ENCODE measurements around the gene BPIFB2.

The BPIFB2 gene

GRCh38 chr20:33018169-33018931 lies 10.8 kb downstream of the BPIFB2 start:
- Histone ChIP-seq H3K9ac (no peak overlapping the region), H3K27ac (no peak overlapping the region), H3K4me3 (ENCODE audit: low read depth, low read length) (no peak overlapping the region), H3K79me2 (no peaks in the 10 kb centered on the region), H3K4me2 (ENCODE audit: low read length) (no peak overlapping the region), H3K9me3 (ENCODE audit: control insufficient read depth, low read length) (no peaks in the 10 kb centered on the region), H3K27me3 (ENCODE audit: control insufficient read depth, insufficient read depth, low read length) (no peaks in the 10 kb centered on the region), H3K36me3 (ENCODE audit: control insufficient read depth, insufficient read depth, low read length) (no peaks in the 10 kb centered on the region), H3K4me1 (no peaks in the 10 kb centered on the region), H2AFZ (no peak overlapping the region)
- TF ChIP-seq, protein P1, sequence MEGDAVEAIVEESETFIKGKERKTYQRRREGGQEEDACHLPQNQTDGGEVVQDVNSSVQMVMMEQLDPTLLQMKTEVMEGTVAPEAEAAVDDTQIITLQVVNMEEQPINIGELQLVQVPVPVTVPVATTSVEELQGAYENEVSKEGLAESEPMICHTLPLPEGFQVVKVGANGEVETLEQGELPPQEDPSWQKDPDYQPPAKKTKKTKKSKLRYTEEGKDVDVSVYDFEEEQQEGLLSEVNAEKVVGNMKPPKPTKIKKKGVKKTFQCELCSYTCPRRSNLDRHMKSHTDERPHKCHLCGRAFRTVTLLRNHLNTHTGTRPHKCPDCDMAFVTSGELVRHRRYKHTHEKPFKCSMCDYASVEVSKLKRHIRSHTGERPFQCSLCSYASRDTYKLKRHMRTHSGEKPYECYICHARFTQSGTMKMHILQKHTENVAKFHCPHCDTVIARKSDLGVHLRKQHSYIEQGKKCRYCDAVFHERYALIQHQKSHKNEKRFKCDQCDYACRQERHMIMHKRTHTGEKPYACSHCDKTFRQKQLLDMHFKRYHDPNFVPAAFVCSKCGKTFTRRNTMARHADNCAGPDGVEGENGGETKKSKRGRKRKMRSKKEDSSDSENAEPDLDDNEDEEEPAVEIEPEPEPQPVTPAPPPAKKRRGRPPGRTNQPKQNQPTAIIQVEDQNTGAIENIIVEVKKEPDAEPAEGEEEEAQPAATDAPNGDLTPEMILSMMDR (IDR thresholded peaks at IDR 0.05), result no peak

- no peak overlapping the region for H3K4me2 ChIP-seq (ENCODE audit: low read length)
- no peaks in the 10 kb centered on the region for H3K79me2 ChIP-seq
- no peaks in the 10 kb centered on the region for H3K4me1 ChIP-seq
- TF ChIP-seq, protein P1 (IDR thresholded peaks at IDR 0.05), result no peak
- H3K27ac ChIP-seq, result no peak overlapping the region
- H3K36me3 ChIP-seq (ENCODE audit: control insufficient read depth, insufficient read depth, low read length), result no peaks in the 10 kb centered on the region
- no peaks in the 10 kb centered on the region for H3K27me3 ChIP-seq (ENCODE audit: control insufficient read depth, insufficient read depth, low read length)
- H2AFZ ChIP-seq, result no peak overlapping the region
- no peak overlapping the region for H3K9ac ChIP-seq
- H3K4me3 ChIP-seq (ENCODE audit: low read depth, low read length), result no peak overlapping the region
- H3K9me3 ChIP-seq (ENCODE audit: control insufficient read depth, low read length), result no peaks in the 10 kb centered on the region
These were observed 12.2 kb downstream of the BPIFB2 start for GRCh38 chr20:33019465-33020277.

- H3K4me3 ChIP-seq (ENCODE audit: low read depth, low read length), result no peak overlapping the region
- no peaks in the 10 kb centered on the region for H3K9me3 ChIP-seq (ENCODE audit: control insufficient read depth, low read length)
- no peaks in the 10 kb centered on the region for H3K36me3 ChIP-seq (ENCODE audit: control insufficient read depth, insufficient read depth, low read length)
- H3K79me2 ChIP-seq, result no peaks in the 10 kb centered on the region
- no peak overlapping the region for H2AFZ ChIP-seq
- TF ChIP-seq, protein P1 (IDR thresholded peaks at IDR 0.05), result no peak
- H3K4me2 ChIP-seq (ENCODE audit: low read length), result no peak overlapping the region
- H3K4me1 ChIP-seq, result no peaks in the 10 kb centered on the region
- H3K27ac ChIP-seq, result no peak overlapping the region
- H3K9ac ChIP-seq, result no peak overlapping the region
- no peaks in the 10 kb centered on the region for H3K27me3 ChIP-seq (ENCODE audit: control insufficient read depth, insufficient read depth, low read length)
These were observed 13.0 kb downstream of the BPIFB2 start for GRCh38 chr20:33020278-33021161.

GRCh38 chr20:33021879-33022278 lies 14.4 kb downstream of the BPIFB2 start:
- no peaks in the 10 kb centered on the region for H3K27me3 ChIP-seq (ENCODE audit: control insufficient read depth, insufficient read depth, low read length)
- no peak overlapping the region for H3K27ac ChIP-seq
- H3K4me1 ChIP-seq, result no peaks in the 10 kb centered on the region
- no peak overlapping the region for H2AFZ ChIP-seq
- H3K9ac ChIP-seq, result no peak overlapping the region
- H3K9me3 ChIP-seq (ENCODE audit: control insufficient read depth, low read length), result no peaks in the 10 kb centered on the region
- H3K79me2 ChIP-seq, result no peaks in the 10 kb centered on the region
- no peak overlapping the region for H3K4me3 ChIP-seq (ENCODE audit: low read depth, low read length)
- no peak overlapping the region for H3K4me2 ChIP-seq (ENCODE audit: low read length)
- TF ChIP-seq, protein P1 (IDR thresholded peaks at IDR 0.05), result no peak
- no peaks in the 10 kb centered on the region for H3K36me3 ChIP-seq (ENCODE audit: control insufficient read depth, insufficient read depth, low read length)
